HepG2 (cell line): ENCODE data around the gene SPAG4. TPM values are rescaled to one million over a fixed set of nuclear protein-coding genes. Genes with fewer than 3 reads are reported as not detected.

Experiments
- CBX5 ChIP-seq: sonication (generic); formaldehyde crosslinking; IDR thresholded peaks from 2 replicates; pipeline ENCODE4 v1.4.0; 2020; ENCODE audit warnings: missing genetic modification reagents, borderline replicate concordance
- FOXO1 ChIP-seq: sonication (generic); formaldehyde crosslinking; IDR thresholded peaks from 2 replicates; pipeline ENCODE4 v1.4.0; 2020; ENCODE audit warnings: missing genetic modification reagents
- FUBP1 ChIP-seq: sonication (generic); formaldehyde crosslinking; IDR thresholded peaks from 2 replicates; pipeline ENCODE4 v1.5.1; 2020; ENCODE audit warnings: missing genetic modification reagents, mild to moderate bottlenecking, borderline replicate concordance
- GATA4 ChIP-seq: sonication (generic); IDR thresholded peaks from 2 replicates; pipeline ENCODE4 v1.6.1; 2016; ENCODE audit warnings: antibody characterized with exemption, low read depth, borderline replicate concordance
- HMG20A ChIP-seq: IDR thresholded peaks from 2 replicates; pipeline ENCODE4 v1.6.1; 2016; ENCODE audit warnings: borderline replicate concordance
- PATZ1 ChIP-seq: sonication (generic); formaldehyde crosslinking; IDR thresholded peaks from 2 replicates; pipeline ENCODE4 v1.4.0; 2020; ENCODE audit warnings: missing genetic modification reagents
- RNF219 ChIP-seq: sonication (generic); formaldehyde crosslinking; IDR thresholded peaks from 2 replicates; pipeline ENCODE4 v1.5.0; 2020; ENCODE audit warnings: mild to moderate bottlenecking, missing genetic modification reagents
- TERF1 ChIP-seq: sonication (generic); formaldehyde crosslinking; IDR thresholded peaks from 2 replicates; pipeline ENCODE4 v1.8.0; 2022; ENCODE audit warnings: mild to moderate bottlenecking, missing genetic modification reagents, moderate library complexity
- THAP7 ChIP-seq: sonication (generic); formaldehyde crosslinking; IDR thresholded peaks from 2 replicates; pipeline ENCODE4 v1.8.1; 2023; ENCODE audit warnings: mild to moderate bottlenecking, missing genetic modification reagents
- TRIM24 ChIP-seq: sonication (generic); formaldehyde crosslinking; IDR thresholded peaks from 2 replicates; pipeline ENCODE4 v1.8.0; 2022; ENCODE audit warnings: mild to moderate bottlenecking, missing genetic modification reagents
- YEATS2 ChIP-seq: sonication (generic); formaldehyde crosslinking; IDR thresholded peaks from 2 replicates; pipeline ENCODE4 v1.4.0; 2020; ENCODE audit warnings: missing genetic modification reagents, borderline replicate concordance
- ZNF224 ChIP-seq: sonication (generic); formaldehyde crosslinking; IDR thresholded peaks from 2 replicates; pipeline ENCODE4 v1.5.0; 2020; ENCODE audit warnings: mild to moderate bottlenecking, missing genetic modification reagents
- ZNF580 ChIP-seq: IDR thresholded peaks from 2 replicates; pipeline ENCODE4 v1.6.1; 2016; ENCODE audit warnings: low read depth, borderline replicate concordance
- ZNF784 ChIP-seq: sonication (generic); formaldehyde crosslinking; IDR thresholded peaks from 2 replicates; pipeline ENCODE4 v1.5.1; 2020; ENCODE audit warnings: missing genetic modification reagents, mild to moderate bottlenecking, borderline replicate concordance
- ZNF850 ChIP-seq: sonication (generic); formaldehyde crosslinking; conservative IDR thresholded peaks from 2 replicates; pipeline ENCODE4 v1.9.0; 2021; ENCODE audit warnings: mild to moderate bottlenecking, missing genetic modification reagents
- ZNF878 ChIP-seq: sonication (generic); formaldehyde crosslinking; IDR thresholded peaks from 2 replicates; pipeline ENCODE4 v1.8.1; 2023; ENCODE audit warnings: mild to moderate bottlenecking, missing genetic modification reagents, moderate library complexity
- polyA plus RNA-seq, 8 experiments: library from polyadenylated mRNA; depleted of rRNA in 3 of 8; stranded (reverse) in 7 of 8; unstranded in 1 of 8; fragments of >200 nt; fragmentation: Illumina TruSeq in 4 of 8; extraction: Trizol in 4 of 8; gene quantifications; 2 replicates each; pipeline versions ENCODE4 v1.2.1 to v1.2.3, GENCODE V29; 2011 to 2016; ENCODE audit warnings: low read depth in 4 of 8, missing spikeins in 1 of 8, mixed read lengths in 1 of 8; ENCODE audit not compliant: insufficient read depth in 1 of 8
- total RNA-seq, 5 experiments: library from RNA; depleted of rRNA; stranded (reverse); fragments of >200 nt; fragmentation: Illumina TruSeq; extraction: Trizol; gene quantifications; 2 replicates each; pipeline ENCODE4 v1.2.3, GENCODE V29; 2016; ENCODE audit warnings: low read depth in 1 of 5

Gene SPAG4
- total and polyA plus RNA-seq, 2 of the 13 experiments (the other 11 are each of a cell fraction or from before 2014, with no cell fraction given) = 5.8 to 137 TPM

GRCh38 chr20:35619196-35620095, 3.8 kb downstream of the SPAG4 start (continued):
- TF ChIP-seq TERF1 = no peak
- peak; percentile 94 for TF ChIP-seq THAP7 (CRISPR knock-in tag)
- peak; percentile 92; the same call in 1 of the 2 replicates for TF ChIP-seq ZNF784
- peak; percentile 89; the same call in 1 of the 2 replicates for TF ChIP-seq CBX5
- TF ChIP-seq RNF219 (CRISPR knock-in tag) = no peak
- TF ChIP-seq TRIM24 (CRISPR knock-in tag) = no peak
- peak; percentile 60 for TF ChIP-seq FOXO1 (CRISPR knock-in tag)
- TF ChIP-seq YEATS2 = peak; percentile 71
- peak; percentile 90 for TF ChIP-seq ZNF878
- TF ChIP-seq PATZ1 (CRISPR knock-in tag) = peak; percentile 75
- peak; percentile 89; the same call in 1 of the 2 replicates for TF ChIP-seq ZNF580
- TF ChIP-seq ZNF850 = no peak
- TF ChIP-seq FUBP1 (CRISPR knock-in tag) = no peak
- peak; percentile 97 for TF ChIP-seq ZNF224 (CRISPR knock-in tag)
- 0 out of 2 replicates have a peak, but pooled peaks have one; percentile 39 for TF ChIP-seq HMG20A
- TF ChIP-seq GATA4 = peak; percentile 35; the same call in 1 of the 2 replicates
